Fibroblast of the aortic adventitia (primary cell): ENCODE measurements around the gene FDX1. TPM values are rescaled to one million over a fixed set of nuclear protein-coding genes. Genes with fewer than 3 reads are reported as not detected.
"Not testable (repeated sequence)": the region's sequence is repeated elsewhere in the genome, so short reads cannot be mapped to it uniquely, and the experiment has no call there.

Experiments
- DNase-seq: peaks from one replicate; pipeline ENCODE4 v3.0.0-alpha.2; 2010; ENCODE audit warnings: low read depth
- H3K4me3 ChIP-seq: 2 replicates; pipeline ENCODE4 v1.5.1; 2011; ENCODE audit warnings: low read depth, mild to moderate bottlenecking, control low read depth, low read length, moderate library complexity
- total RNA-seq: library from RNA; depleted of rRNA; stranded (reverse); fragments of >200 nt; gene quantifications from 2 replicates; pipeline ENCODE4 v1.2.3, GENCODE V29; 2012; ENCODE audit warnings: low replicate concordance
- TF ChIP-seq, protein P1 (sequence below): IDR thresholded peaks from 2 replicates; pipeline ENCODE4 v1.5.1; 2011; ENCODE audit warnings: mild to moderate bottlenecking, low read length, control low read depth, inconsistent platforms; ENCODE audit not compliant: insufficient read depth

FDX1 gene
- 10.1 and 10.8 TPM in 2 replicates for total RNA-seq

GRCh38 chr11:110429731-110430266 is at the start of gene FDX1:
TSS of gene FDX1 (plus strand) at chr11:110429948. CDS start at chr11:110430121, 173 bp downstream.
- peak within 1 kb of the TSS; percentile 97 for H3K4me3 ChIP-seq
- peak; percentile 65 for DNase-seq
- TF ChIP-seq, protein P1, sequence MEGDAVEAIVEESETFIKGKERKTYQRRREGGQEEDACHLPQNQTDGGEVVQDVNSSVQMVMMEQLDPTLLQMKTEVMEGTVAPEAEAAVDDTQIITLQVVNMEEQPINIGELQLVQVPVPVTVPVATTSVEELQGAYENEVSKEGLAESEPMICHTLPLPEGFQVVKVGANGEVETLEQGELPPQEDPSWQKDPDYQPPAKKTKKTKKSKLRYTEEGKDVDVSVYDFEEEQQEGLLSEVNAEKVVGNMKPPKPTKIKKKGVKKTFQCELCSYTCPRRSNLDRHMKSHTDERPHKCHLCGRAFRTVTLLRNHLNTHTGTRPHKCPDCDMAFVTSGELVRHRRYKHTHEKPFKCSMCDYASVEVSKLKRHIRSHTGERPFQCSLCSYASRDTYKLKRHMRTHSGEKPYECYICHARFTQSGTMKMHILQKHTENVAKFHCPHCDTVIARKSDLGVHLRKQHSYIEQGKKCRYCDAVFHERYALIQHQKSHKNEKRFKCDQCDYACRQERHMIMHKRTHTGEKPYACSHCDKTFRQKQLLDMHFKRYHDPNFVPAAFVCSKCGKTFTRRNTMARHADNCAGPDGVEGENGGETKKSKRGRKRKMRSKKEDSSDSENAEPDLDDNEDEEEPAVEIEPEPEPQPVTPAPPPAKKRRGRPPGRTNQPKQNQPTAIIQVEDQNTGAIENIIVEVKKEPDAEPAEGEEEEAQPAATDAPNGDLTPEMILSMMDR: peak; percentile 39

DNA sequence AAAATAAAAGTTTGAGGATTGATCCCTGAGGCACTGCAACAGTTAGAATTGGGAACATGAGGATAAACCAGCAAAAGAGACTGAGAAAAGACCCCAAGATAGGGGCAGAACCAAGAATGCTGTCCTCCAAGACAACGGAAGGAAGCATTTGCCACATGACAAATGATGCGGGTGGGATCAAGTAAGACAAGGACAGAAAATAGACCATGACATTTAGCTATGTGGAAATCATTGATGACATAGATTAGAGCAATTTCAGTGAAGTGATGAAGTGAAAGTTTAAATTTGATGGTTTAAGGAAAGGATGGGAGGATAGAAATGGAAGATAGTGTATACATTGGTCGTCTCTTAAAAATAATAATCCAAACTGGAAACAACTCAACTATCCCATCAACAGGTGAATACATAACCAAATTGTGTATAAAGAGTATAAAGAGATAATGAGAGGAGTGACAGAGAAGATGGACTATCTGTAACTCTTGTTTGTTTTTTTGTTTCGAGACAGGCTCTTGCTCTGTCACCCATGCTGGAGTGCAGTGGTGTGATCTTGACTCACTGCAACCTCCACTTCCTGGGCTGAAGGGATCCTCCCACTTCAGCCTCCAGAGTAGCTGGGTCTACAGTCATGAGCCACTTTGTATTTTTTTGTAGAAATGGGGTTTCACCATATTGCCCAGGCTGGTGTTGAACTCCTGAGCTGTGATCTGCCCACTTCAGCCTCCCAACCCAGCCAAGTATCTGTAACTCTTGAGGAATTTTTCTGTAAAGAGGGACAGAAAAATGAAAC is 48.7 kb upstream of the FDX1 start:
- DNase-seq: no peak
- TF ChIP-seq, protein P1: no peak
- no peak overlapping the region for H3K4me3 ChIP-seq

- not testable (repeated sequence) for H3K4me3 ChIP-seq
Measured at GRCh38 chr11:110388231-110388630, 41.5 kb upstream of the FDX1 start.

GRCh38 chr11:110389965-110390364 is 39.8 kb upstream of the FDX1 start:
- H3K4me3 ChIP-seq: no peak overlapping the region
- TF ChIP-seq, protein P1: no peak
- no peak for DNase-seq

More at GRCh38 chr11:110388231-110388630, 41.5 kb upstream of the FDX1 start:
- not testable (repeated sequence) for DNase-seq

- TF ChIP-seq, protein P1: no peak
- no peak overlapping the region for H3K4me3 ChIP-seq
- DNase-seq: no peak
Measured at GRCh38 chr11:110392056-110392455, 37.7 kb upstream of the FDX1 start.

DNA sequence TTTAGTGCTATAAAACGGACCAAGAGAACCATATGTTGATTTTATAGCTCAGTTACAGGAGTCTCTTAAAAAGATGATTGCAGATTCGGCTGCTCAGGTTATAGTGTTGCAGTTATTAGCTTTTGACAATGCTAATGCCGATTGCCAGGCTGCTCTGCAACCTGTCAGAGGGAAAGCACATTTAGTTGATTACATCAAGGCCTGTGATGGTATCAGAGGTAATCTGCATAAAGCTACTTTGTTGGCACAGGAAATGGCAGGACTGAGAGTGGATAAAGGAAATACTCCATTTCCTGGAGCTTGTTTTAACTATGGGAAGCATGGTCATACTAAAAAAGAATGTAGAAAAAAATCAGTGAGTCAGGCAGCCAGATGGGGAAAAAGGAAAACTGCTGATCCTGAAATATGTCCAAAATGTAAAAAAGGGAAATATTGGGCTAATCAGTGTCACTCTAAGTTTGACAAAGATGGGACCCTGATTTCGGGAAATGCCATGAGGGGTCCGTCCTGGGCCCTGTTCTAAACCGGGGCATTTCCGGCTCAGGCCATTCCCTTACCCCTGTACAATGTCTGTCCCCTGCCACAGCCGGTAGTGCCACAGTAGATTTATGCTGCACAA is 32.0 kb upstream of the FDX1 start:
- DNase-seq, H3K4me3 ChIP-seq: not testable (repeated sequence)

DNA sequence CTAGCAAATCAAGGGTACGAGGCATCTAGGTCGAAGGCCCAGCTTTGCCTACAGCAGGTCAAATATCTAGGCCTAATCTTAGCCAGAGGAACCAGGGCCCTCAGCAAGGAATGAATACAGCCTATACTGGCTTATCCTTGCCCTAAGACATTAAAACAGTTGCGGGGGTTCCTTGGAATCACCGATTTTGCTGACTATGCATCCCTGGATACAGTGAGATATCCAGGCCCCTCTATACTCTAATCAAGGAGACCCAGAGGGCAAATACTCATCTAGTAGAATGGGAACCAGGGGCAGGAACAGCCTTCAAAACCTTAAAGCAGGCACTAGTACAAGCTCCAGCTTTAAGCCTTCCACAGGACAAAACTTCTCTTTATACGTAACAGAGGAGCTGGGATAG is 26.2 kb upstream of the FDX1 start:
- H3K4me3 ChIP-seq, DNase-seq: not testable (repeated sequence)

DNA sequence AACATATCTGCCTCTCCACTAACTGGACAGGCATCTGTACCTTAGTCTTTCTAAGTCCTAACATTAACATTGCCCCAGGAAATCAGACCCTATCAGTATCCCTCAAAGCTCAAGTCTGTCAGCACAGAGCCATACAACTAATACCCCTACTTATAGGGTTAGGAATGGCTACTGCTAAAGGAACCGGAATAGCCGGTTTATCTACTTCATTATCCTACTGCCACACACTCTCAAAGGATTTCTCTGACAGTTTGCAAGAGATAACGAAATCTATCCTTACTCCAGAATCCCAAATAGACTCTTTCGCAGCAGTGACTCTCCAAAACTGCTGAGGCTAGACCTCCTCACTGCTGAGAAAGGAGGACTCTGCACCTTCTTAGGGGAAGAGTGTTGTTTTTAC is 24.1 kb upstream of the FDX1 start:
- not testable (repeated sequence) for DNase-seq, H3K4me3 ChIP-seq

GRCh38 chr11:110407315-110407714 is 22.4 kb upstream of the FDX1 start:
- TF ChIP-seq, protein P1: no peak
- no peak for DNase-seq
- H3K4me3 ChIP-seq: no peak overlapping the region
